HCT116 (cell line): Measurements from ENCODE around the gene MBD5. TPM values are rescaled to one million over a fixed set of nuclear protein-coding genes. Genes with fewer than 3 reads are reported as not detected.

Experiments used
- ATAC-seq: fragments of 200-7000 bp; cut with Tn5 transposase; 2 replicates; pipeline ENCODE4 v1.9.1; 2020; ENCODE audit warnings: mild to moderate bottlenecking, moderate library complexity
- BruUV-seq: library from RNA; stranded (reverse); fragments of 400-500 nt; replicated peaks from 2 replicates; lab custom pipeline; 2021; lab: Mats Ljungman, UMichigan
- CTCF ChIA-PET: fragments of 300-600 bp; sonication (Branson Sonifier 250); formaldehyde crosslinking; loops from one replicate; lab custom pipeline; 2021; ENCODE audit warnings: antibody characterized with exemption; lab: Charles Lee
- POLR2A ChIA-PET: fragments of 300-600, 350-600 bp; sonication (Branson Sonifier 250); formaldehyde crosslinking; loops from one replicate; lab custom pipeline; 2021; ENCODE audit warnings: antibody characterized with exemption; lab: Charles Lee
- RAD21 ChIA-PET, 2 experiments: fragments of 300-600 bp; sonication (Branson Sonifier 250); formaldehyde crosslinking; loops; one replicate each; lab custom pipeline; 2023; ENCODE audit warnings: low total read pairs in 2 of 2; ENCODE audit not compliant: uncharacterized antibody in 2 of 2, unreplicated experiment in 2 of 2, low non-redundant PET in 1 of 2; lab: Charles Lee
- DNase-seq: peaks from one replicate; pipeline ENCODE4 v3.0.0-alpha.2; 2010; ENCODE audit warnings: low read depth, low spot score
- H2AFZ ChIP-seq: fragments of 200-600 bp; shearing (Covaris generic), sonication (generic); 2 replicates; pipeline ENCODE4 v1.6.1; 2017; ENCODE audit warnings: low read depth, mixed run types, mixed read lengths, antibody characterized with exemption, low read length; ENCODE audit not compliant: poor library complexity, severe bottlenecking
- H3K27ac ChIP-seq: 2 replicates; pipeline ENCODE4 v1.5.1; 2012; ENCODE audit warnings: low read depth, low read length
- H3K27me3 ChIP-seq: fragments of 200-600 bp; sonication (generic); 2 replicates; pipeline ENCODE4 v1.6.1; 2016; ENCODE audit warnings: mixed run types, low read length, mixed read lengths; ENCODE audit not compliant: insufficient read depth
- H3K36me3 ChIP-seq, 2 experiments: fragments of 200-500 bp in 1 of 2; fragments of 200-600 bp in 1 of 2; sonication (Bioruptor generic) in 1 of 2; sonication (generic) in 1 of 2; 2 replicates each; pipeline versions ENCODE4 v1.5.1 to v1.6.1; 2014 to 2016; ENCODE audit warnings: low read length in 2 of 2, inconsistent platforms in 1 of 2, mixed read lengths in 1 of 2, mixed run types in 1 of 2; ENCODE audit not compliant: insufficient read depth in 2 of 2, control insufficient read depth in 1 of 2
- H3K4me1 ChIP-seq, 2 experiments: fragments of 200-600 bp in 1 of 2; sonication (generic) in 1 of 2; 2 replicates each; pipeline versions ENCODE4 v1.5.1 to v1.6.1; 2012 to 2017; ENCODE audit warnings: low read length in 2 of 2, inconsistent platforms in 1 of 2, mild to moderate bottlenecking in 1 of 2, mixed read lengths in 1 of 2, mixed run types in 1 of 2, moderate library complexity in 1 of 2; ENCODE audit not compliant: insufficient read depth in 2 of 2, control insufficient read depth in 1 of 2
- H3K4me2 ChIP-seq: fragments of 200-600 bp; sonication (generic); 2 replicates; pipeline ENCODE4 v1.6.1; 2017; ENCODE audit warnings: mixed run types, low read length, mixed read lengths
- H3K4me3 ChIP-seq, 2 experiments: fragments of 200-600 bp in 1 of 2; sonication (generic) in 1 of 2; replicated peaks in 1 of 2; 2 replicates each; pipeline ENCODE4 v1.5.1; 2011 to 2016; ENCODE audit warnings: low read length in 2 of 2, control low read depth in 1 of 2, low read depth in 1 of 2, mild to moderate bottlenecking in 1 of 2, mixed read lengths in 1 of 2, mixed run types in 1 of 2
- H3K79me2 ChIP-seq: fragments of 200-600 bp; sonication (generic); 2 replicates; pipeline ENCODE4 v1.6.1; 2017; ENCODE audit warnings: mild to moderate bottlenecking, mixed run types, low read length, moderate library complexity, mixed read lengths; ENCODE audit not compliant: insufficient read depth
- H3K9ac ChIP-seq: fragments of 200-600 bp; sonication (generic); 2 replicates; pipeline ENCODE4 v1.6.1; 2016; ENCODE audit warnings: low read length, mixed read lengths
- H3K9me2 ChIP-seq: fragments of 200-600 bp; sonication (generic), shearing (Covaris generic); 2 replicates; pipeline ENCODE4 v1.6.1; 2017; ENCODE audit warnings: mixed run types, mild to moderate bottlenecking, moderate library complexity; ENCODE audit not compliant: insufficient read depth
- H3K9me3 ChIP-seq, 2 experiments: fragments of 200-500 bp in 1 of 2; fragments of 200-600 bp in 1 of 2; sonication (Bioruptor generic) in 1 of 2; sonication (generic) in 1 of 2; 2 replicates each; pipeline ENCODE4 v1.6.1; 2014 to 2017; ENCODE audit warnings: low read length in 2 of 2, mixed read lengths in 2 of 2, inconsistent platforms in 1 of 2, low read depth in 1 of 2, mild to moderate bottlenecking in 1 of 2, mixed run types in 1 of 2, moderate library complexity in 1 of 2; ENCODE audit not compliant: control insufficient read depth in 1 of 2, insufficient read depth in 1 of 2
- H4K20me1 ChIP-seq: fragments of 200-600 bp; sonication (generic), shearing (Covaris generic); 2 replicates; pipeline ENCODE4 v1.6.1; 2017; ENCODE audit warnings: mixed run types, mild to moderate bottlenecking, moderate library complexity; ENCODE audit not compliant: insufficient read depth
- CBX3 ChIP-seq: IDR thresholded peaks from 2 replicates; pipeline ENCODE4 v1.6.1; 2012; ENCODE audit warnings: low read depth
- CEBPB ChIP-seq: IDR thresholded peaks from 2 replicates; pipeline ENCODE4 v1.6.1; 2012; ENCODE audit warnings: low read depth
- EGR1 ChIP-seq: IDR thresholded peaks from 2 replicates; pipeline ENCODE4 v1.6.1; 2012; ENCODE audit warnings: low read depth
- ELF1 ChIP-seq: IDR thresholded peaks from 2 replicates; pipeline ENCODE4 v1.6.1; 2012; ENCODE audit warnings: low read depth, borderline replicate concordance
- EZH2phosphoT487 ChIP-seq: fragments of 200-600 bp; IDR thresholded peaks from 2 replicates; pipeline ENCODE4 v1.6.1; 2018; ENCODE audit warnings: antibody characterized with exemption, borderline replicate concordance
- POLR2AphosphoS5 ChIP-seq: IDR thresholded peaks from 2 replicates; pipeline ENCODE4 v1.6.1; 2011; ENCODE audit warnings: mild to moderate bottlenecking, low read depth, low read length, moderate library complexity
- RAD21 ChIP-seq: IDR thresholded peaks from 2 replicates; pipeline ENCODE4 v1.6.1; 2012; ENCODE audit warnings: low read depth, mild to moderate bottlenecking
- SIN3A ChIP-seq: IDR thresholded peaks from 2 replicates; pipeline ENCODE4 v1.6.1; 2012; ENCODE audit warnings: low read depth
- SRF ChIP-seq: IDR thresholded peaks from 2 replicates; pipeline ENCODE4 v1.6.1; 2012; ENCODE audit warnings: low read depth
- YY1 ChIP-seq: IDR thresholded peaks from 2 replicates; pipeline ENCODE4 v1.6.1; 2011; ENCODE audit warnings: low read length, low read depth, moderate library complexity, mild to moderate bottlenecking; ENCODE audit not compliant: insufficient replicate concordance; ENCODE audit errors: extremely low read depth
- ZBTB33 ChIP-seq: IDR thresholded peaks from 2 replicates; pipeline ENCODE4 v1.6.1; 2011; ENCODE audit warnings: mild to moderate bottlenecking, low read length, moderate library complexity; ENCODE audit not compliant: insufficient replicate concordance; ENCODE audit errors: extremely low read depth
- ZFX ChIP-seq: fragments of 450-650 bp; IDR thresholded peaks from 2 replicates; pipeline ENCODE4 v1.6.1; 2017
- ZNF274 ChIP-seq: fragments of 200-500 bp; sonication (Bioruptor generic); IDR thresholded peaks from 2 replicates; pipeline ENCODE4 v1.6.1; 2014; ENCODE audit warnings: mild to moderate bottlenecking, low read depth, low read length, inconsistent platforms
- intact Hi-C: fragments of 100-400 bp; cut with micrococcal nuclease; formaldehyde crosslinking; loops from 2 replicates; pipeline ENCODE4 v1.10.0; 2022
- total RNA-seq: library from RNA; stranded (reverse); gene quantifications from one replicate; pipeline ENCODE4 v1.2.1, GENCODE V29; 2021; ENCODE audit not compliant: unreplicated experiment
- TF ChIP-seq, protein P1 (sequence below): IDR thresholded peaks from 2 replicates; pipeline ENCODE4 v1.6.1; 2012; ENCODE audit warnings: low read depth
- TF ChIP-seq, protein P2 (sequence below), 3 experiments: fragments of 200-600 bp in 1 of 3; sonication (generic) in 1 of 3; IDR thresholded peaks in 2 of 3; conservative IDR thresholded peaks in 1 of 3; 2 replicates each; pipeline ENCODE4 v1.5.1; 2012 to 2017; ENCODE audit warnings: low read depth in 2 of 3, low read length in 2 of 3, antibody characterized with exemption in 1 of 3, borderline replicate concordance in 1 of 3, control low read depth in 1 of 3, mild to moderate bottlenecking in 1 of 3, mixed read lengths in 1 of 3, mixed run types in 1 of 3, moderate library complexity in 1 of 3; ENCODE audit not compliant: insufficient read depth in 1 of 3
- TF ChIP-seq, protein P3 (sequence below): IDR thresholded peaks from 2 replicates; pipeline ENCODE4 v1.6.1; 2012

The MBD5 gene
- total RNA-seq, 1 experiment from 2014 or later: 20.5 TPM

DNA sequence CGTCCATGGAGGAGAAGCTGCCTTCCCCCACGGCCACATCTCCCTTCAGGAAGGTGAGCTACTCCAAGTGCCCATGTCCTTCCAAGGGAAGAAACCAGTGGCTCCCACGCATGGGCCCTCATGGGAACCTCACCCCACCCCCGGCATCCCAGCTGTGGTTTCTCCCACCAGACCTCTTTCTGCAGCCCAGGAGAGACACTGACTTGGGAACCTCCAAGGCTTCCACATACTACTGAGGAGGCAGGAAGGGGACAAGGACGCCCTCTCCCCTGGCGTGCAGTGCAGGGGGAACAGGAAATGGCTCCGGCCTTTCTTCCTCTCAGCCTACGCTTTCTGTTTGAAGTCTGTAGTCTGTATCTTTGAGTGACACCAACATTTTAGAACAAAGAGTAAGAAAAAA is 519.1 kb downstream of the MBD5 start (continued):
- TF ChIP-seq CEBPB: no peak
- TF ChIP-seq SIN3A: no peak
- no peak for TF ChIP-seq POLR2AphosphoS5
- TF ChIP-seq, all 23 proteins: peak for 0

GRCh38 chr2:148541792-148542191 is 520.9 kb downstream of the MBD5 start:
- DNase-seq (no peak), ATAC-seq (no peak)
- Histone ChIP-seq H3K9me2 (no peaks in the 10 kb centered on the region), H3K27me3 (peaks cover 5% of the 10 kb centered on the region; the same call in 1 of the 2 replicates), H3K36me3 (no peaks in the 10 kb centered on the region), H3K4me1 (no peaks in the 10 kb centered on the region), H3K4me2 (no peak overlapping the region), H4K20me1 (no peaks in the 10 kb centered on the region), H3K79me2 (no peaks in the 10 kb centered on the region), H3K9ac (no peak overlapping the region), H3K4me3 (no peak overlapping the region), H3K9me3 (no peaks in the 10 kb centered on the region), H2AFZ (no peak overlapping the region), H3K27ac (no peak overlapping the region)
- intact Hi-C loops: no loop called here
- RAD21 ChIA-PET: no interaction called here
- POLR2A ChIA-PET: no interaction called here
- CTCF ChIA-PET: no interaction called here
- no TSS peak for BruUV-seq
- TF ChIP-seq, protein P1, sequence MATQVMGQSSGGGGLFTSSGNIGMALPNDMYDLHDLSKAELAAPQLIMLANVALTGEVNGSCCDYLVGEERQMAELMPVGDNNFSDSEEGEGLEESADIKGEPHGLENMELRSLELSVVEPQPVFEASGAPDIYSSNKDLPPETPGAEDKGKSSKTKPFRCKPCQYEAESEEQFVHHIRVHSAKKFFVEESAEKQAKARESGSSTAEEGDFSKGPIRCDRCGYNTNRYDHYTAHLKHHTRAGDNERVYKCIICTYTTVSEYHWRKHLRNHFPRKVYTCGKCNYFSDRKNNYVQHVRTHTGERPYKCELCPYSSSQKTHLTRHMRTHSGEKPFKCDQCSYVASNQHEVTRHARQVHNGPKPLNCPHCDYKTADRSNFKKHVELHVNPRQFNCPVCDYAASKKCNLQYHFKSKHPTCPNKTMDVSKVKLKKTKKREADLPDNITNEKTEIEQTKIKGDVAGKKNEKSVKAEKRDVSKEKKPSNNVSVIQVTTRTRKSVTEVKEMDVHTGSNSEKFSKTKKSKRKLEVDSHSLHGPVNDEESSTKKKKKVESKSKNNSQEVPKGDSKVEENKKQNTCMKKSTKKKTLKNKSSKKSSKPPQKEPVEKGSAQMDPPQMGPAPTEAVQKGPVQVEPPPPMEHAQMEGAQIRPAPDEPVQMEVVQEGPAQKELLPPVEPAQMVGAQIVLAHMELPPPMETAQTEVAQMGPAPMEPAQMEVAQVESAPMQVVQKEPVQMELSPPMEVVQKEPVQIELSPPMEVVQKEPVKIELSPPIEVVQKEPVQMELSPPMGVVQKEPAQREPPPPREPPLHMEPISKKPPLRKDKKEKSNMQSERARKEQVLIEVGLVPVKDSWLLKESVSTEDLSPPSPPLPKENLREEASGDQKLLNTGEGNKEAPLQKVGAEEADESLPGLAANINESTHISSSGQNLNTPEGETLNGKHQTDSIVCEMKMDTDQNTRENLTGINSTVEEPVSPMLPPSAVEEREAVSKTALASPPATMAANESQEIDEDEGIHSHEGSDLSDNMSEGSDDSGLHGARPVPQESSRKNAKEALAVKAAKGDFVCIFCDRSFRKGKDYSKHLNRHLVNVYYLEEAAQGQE: no peak
- TF ChIP-seq RAD21: no peak
- no peak for TF ChIP-seq ZFX
- TF ChIP-seq EZH2phosphoT487: no peak
- TF ChIP-seq CBX3: no peak
- TF ChIP-seq ZNF274: no peak
- TF ChIP-seq YY1: no peak
- TF ChIP-seq EGR1: no peak
- no peak for TF ChIP-seq CEBPB
- no peak for TF ChIP-seq ZBTB33
- TF ChIP-seq, protein P2, sequence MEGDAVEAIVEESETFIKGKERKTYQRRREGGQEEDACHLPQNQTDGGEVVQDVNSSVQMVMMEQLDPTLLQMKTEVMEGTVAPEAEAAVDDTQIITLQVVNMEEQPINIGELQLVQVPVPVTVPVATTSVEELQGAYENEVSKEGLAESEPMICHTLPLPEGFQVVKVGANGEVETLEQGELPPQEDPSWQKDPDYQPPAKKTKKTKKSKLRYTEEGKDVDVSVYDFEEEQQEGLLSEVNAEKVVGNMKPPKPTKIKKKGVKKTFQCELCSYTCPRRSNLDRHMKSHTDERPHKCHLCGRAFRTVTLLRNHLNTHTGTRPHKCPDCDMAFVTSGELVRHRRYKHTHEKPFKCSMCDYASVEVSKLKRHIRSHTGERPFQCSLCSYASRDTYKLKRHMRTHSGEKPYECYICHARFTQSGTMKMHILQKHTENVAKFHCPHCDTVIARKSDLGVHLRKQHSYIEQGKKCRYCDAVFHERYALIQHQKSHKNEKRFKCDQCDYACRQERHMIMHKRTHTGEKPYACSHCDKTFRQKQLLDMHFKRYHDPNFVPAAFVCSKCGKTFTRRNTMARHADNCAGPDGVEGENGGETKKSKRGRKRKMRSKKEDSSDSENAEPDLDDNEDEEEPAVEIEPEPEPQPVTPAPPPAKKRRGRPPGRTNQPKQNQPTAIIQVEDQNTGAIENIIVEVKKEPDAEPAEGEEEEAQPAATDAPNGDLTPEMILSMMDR (IDR thresholded peaks at IDR 0.05 in 2 of 3, conservative IDR thresholded peaks at IDR 0.05 in 1 of 3; ENCODE audit: borderline replicate concordance in 1 of 3, insufficient read depth in 1 of 3, low read depth in 2 of 3, low read length in 2 of 3): no peak
- no peak for TF ChIP-seq SRF
- TF ChIP-seq, protein P3, sequence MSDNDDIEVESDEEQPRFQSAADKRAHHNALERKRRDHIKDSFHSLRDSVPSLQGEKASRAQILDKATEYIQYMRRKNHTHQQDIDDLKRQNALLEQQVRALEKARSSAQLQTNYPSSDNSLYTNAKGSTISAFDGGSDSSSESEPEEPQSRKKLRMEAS: no peak
- TF ChIP-seq ELF1: no peak
